ENCODE data around the gene SPOP. TPM values are rescaled to one million over a fixed set of nuclear protein-coding genes. Genes with fewer than 3 reads are reported as not detected.
A peak's percentile ranks its signal among the peaks of the same experiment; 100 is the strongest.

Gene SPOP
- total RNA-seq, 1 experiment from 2014 or later = 52.3 TPM

DNA sequence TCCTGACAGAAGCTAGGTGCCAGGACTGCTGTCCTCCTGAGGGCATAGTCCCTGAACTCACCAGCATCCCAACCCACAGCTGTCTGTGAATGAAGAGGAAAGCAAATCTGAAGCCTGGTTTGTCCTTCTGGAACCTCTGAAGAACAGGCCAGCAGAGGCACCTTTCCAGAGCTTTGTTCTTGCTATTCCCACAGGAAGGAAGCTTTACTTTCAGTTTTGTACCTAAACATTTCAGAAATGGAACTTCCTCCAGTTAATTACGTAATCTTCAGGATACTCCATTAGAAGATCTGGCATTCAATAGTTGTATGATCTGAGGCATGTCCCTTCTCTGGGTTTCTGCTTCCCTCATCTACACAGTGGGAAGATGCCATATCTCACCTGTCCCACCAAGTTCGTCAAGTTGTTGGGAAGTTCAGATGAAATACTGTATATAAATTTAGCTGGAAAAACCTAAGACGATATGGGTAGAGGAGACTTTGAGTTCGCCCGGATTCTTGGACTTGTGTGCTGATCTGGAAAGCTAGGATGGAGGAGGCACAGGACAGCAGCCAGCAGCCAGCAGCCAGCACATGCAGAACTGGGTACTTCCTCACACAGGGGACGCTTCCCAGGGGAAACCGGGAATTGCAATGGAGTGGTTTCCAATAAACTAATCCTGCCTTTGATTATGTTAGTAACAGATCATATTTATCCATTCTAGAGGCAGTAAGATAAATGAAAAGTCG is 79.8 kb downstream of the SPOP start:
- Mint-ChIP-seq H3K36me3 (ENCODE audit: insufficient read depth, unreplicated experiment) (peaks cover 71% of the 10 kb centered on the region), H3K27ac (ENCODE audit: low read depth, unreplicated experiment) (peak overlapping the region; percentile 39), H3K9me3 (ENCODE audit: unreplicated experiment) (no peaks in the 10 kb centered on the region), H3K4me1 (ENCODE audit: insufficient read depth, unreplicated experiment) (no peaks in the 10 kb centered on the region), H3K4me3 (ENCODE audit: unreplicated experiment) (no peak overlapping the region), H3K27me3 (ENCODE audit: insufficient read depth, unreplicated experiment) (no peaks in the 10 kb centered on the region)
- CTCF ChIA-PET = interaction anchor here (0.6 to 1.6 kb wide), 6 partner anchors 11 to 115 kb away, joined by 3 to 7 read pairs (median 3); no protein-coding TSS in a partner anchor
- no TSS peak for BruUV-seq (replicated peaks)
- POLR2A ChIA-PET = interaction anchor here (0.6 to 1.5 kb wide), 3 partner anchors 8 to 36 kb away, joined by 3 to 4 read pairs (median 3); no protein-coding TSS in a partner anchor
- intact Hi-C loops (cut with micrococcal nuclease) = no loop called here
- no peak for DNase-seq (ENCODE audit: unreplicated experiment)
- TF ChIP-seq, protein P1, sequence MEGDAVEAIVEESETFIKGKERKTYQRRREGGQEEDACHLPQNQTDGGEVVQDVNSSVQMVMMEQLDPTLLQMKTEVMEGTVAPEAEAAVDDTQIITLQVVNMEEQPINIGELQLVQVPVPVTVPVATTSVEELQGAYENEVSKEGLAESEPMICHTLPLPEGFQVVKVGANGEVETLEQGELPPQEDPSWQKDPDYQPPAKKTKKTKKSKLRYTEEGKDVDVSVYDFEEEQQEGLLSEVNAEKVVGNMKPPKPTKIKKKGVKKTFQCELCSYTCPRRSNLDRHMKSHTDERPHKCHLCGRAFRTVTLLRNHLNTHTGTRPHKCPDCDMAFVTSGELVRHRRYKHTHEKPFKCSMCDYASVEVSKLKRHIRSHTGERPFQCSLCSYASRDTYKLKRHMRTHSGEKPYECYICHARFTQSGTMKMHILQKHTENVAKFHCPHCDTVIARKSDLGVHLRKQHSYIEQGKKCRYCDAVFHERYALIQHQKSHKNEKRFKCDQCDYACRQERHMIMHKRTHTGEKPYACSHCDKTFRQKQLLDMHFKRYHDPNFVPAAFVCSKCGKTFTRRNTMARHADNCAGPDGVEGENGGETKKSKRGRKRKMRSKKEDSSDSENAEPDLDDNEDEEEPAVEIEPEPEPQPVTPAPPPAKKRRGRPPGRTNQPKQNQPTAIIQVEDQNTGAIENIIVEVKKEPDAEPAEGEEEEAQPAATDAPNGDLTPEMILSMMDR (IDR thresholded peaks at IDR 0.05; ENCODE audit: unreplicated experiment) = no peak

DNA sequence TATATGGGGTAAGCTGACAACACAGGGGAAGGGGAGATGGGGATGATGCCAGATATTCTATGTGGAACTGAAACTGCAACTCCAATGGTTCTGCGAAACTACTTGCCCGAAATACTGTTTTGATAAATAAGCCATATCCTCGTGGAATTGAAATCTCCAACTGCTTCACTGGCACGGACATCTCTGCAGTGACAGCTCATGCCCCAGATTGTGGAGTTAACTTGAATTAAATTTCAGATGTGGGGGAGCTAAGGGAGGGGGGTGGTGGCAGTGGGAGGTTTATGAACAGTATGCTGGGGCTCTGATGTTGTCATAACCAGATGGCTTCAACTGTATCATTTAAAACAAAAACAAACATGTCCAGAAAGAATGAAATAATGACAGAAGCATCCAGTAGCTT is 80.5 kb downstream of the SPOP start:
- H3K36me3 Mint-ChIP-seq (ENCODE audit: insufficient read depth, unreplicated experiment) = peaks cover 65% of the 10 kb centered on the region
- H3K27me3 Mint-ChIP-seq (ENCODE audit: insufficient read depth, unreplicated experiment) = no peaks in the 10 kb centered on the region

DNA sequence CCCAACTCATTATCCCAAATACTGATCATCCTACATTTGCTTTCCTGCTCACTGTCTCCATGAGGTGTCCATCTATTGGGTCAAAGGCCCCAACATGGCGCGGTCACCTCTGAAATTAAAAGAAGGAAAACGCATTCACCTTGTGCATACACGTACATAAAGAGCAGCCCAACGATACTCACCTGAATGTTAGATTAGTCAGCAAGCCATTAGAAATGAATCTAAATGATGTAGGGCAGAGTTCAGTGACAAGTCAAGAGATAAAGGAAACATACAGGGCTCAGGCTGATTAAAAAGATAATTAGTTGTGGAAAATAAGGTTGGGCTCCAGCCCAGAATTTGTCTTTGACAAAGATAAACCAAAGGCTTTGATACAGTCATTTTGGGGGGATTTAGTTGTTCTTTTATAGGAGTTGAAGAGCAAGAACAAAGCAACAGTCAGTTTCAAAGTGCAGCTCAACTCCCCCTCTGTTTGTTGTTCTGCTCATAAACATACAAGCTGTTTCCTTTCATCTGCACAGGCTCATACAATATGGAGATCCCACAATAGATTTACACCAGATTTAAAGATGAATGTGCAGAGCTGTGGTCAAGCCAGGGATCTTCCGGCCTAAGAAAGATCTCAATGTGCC is 81.2 kb downstream of the SPOP start:
- no TSS peak for BruUV-seq (replicated peaks)
- Mint-ChIP-seq H3K27ac (ENCODE audit: low read depth, unreplicated experiment) (no peak overlapping the region), H3K4me1 (ENCODE audit: insufficient read depth, unreplicated experiment) (no peaks in the 10 kb centered on the region), H3K9me3 (ENCODE audit: unreplicated experiment) (no peaks in the 10 kb centered on the region), H3K4me3 (ENCODE audit: unreplicated experiment) (no peak overlapping the region), H3K27me3 (ENCODE audit: insufficient read depth, unreplicated experiment) (no peaks in the 10 kb centered on the region), H3K36me3 (ENCODE audit: insufficient read depth, unreplicated experiment) (peaks cover 58% of the 10 kb centered on the region)
- ChIA-PET POLR2A (interaction anchor here (0.6 to 1.5 kb wide), 4 partner anchors 16 to 922 kb away, joined by 3 to 4 read pairs (median 3); no protein-coding TSS in a partner anchor), CTCF (interaction anchor here (0.6 to 1.4 kb wide), 6 partner anchors 20 to 661 kb away, joined by 3 to 7 read pairs (median 3); no protein-coding TSS in a partner anchor)
- intact Hi-C loops (cut with micrococcal nuclease) = no loop called here
- TF ChIP-seq, protein P1 (IDR thresholded peaks at IDR 0.05; ENCODE audit: unreplicated experiment) = no peak
- no peak for DNase-seq (ENCODE audit: unreplicated experiment)

More for the DNA sequence above, 80.5 kb downstream of the SPOP start:
- BruUV-seq (replicated peaks) = no TSS peak
- intact Hi-C loops (cut with micrococcal nuclease) = no loop called here
- ChIA-PET POLR2A (interaction anchor here (0.6 to 1.5 kb wide), 5 partner anchors 9 to 922 kb away, joined by 3 to 4 read pairs (median 3); no protein-coding TSS in a partner anchor), CTCF (interaction anchor here (0.6 to 1.6 kb wide), 5 partner anchors 21 to 42 kb away, joined by 3 to 7 read pairs (median 3); no protein-coding TSS in a partner anchor)
- no peak for DNase-seq (ENCODE audit: unreplicated experiment)
- Mint-ChIP-seq H3K9me3 (ENCODE audit: unreplicated experiment) (no peaks in the 10 kb centered on the region), H3K4me3 (ENCODE audit: unreplicated experiment) (no peak overlapping the region), H3K4me1 (ENCODE audit: insufficient read depth, unreplicated experiment) (no peaks in the 10 kb centered on the region), H3K27ac (ENCODE audit: low read depth, unreplicated experiment) (peak overlapping the region; percentile 39)
- TF ChIP-seq, protein P1 (IDR thresholded peaks at IDR 0.05; ENCODE audit: unreplicated experiment) = no peak

DNA sequence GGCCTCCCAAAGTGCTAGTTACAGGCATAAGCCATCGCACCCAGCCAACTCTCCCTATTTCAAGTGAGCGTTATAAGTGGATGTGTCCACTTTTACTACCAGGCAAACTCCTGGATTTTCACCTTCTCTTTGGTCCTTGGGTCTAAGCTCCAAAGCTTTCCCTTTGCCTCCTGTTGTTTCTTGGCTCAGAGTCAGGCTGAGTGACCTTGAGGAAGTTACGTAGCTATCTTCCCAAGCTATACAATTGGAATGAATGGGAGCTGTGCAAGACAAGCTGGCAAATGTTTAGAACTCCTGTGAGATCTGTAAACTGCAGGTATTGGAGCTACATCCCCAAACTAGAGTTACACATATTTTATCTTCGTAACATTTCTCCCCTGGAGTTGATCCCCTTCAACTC is 81.9 kb downstream of the SPOP start:
- TF ChIP-seq, protein P1 (IDR thresholded peaks at IDR 0.05; ENCODE audit: unreplicated experiment) = no peak
- Mint-ChIP-seq H3K27me3 (ENCODE audit: insufficient read depth, unreplicated experiment) (no peaks in the 10 kb centered on the region), H3K4me1 (ENCODE audit: insufficient read depth, unreplicated experiment) (no peaks in the 10 kb centered on the region), H3K27ac (ENCODE audit: low read depth, unreplicated experiment) (no peak overlapping the region), H3K4me3 (ENCODE audit: unreplicated experiment) (no peak overlapping the region), H3K36me3 (ENCODE audit: insufficient read depth, unreplicated experiment) (peaks cover 55% of the 10 kb centered on the region), H3K9me3 (ENCODE audit: unreplicated experiment) (no peaks in the 10 kb centered on the region)
- no TSS peak for BruUV-seq (replicated peaks)
- intact Hi-C loops (cut with micrococcal nuclease) = no loop called here
- ChIA-PET POLR2A (no interaction called here), CTCF (no interaction called here)
- DNase-seq (ENCODE audit: unreplicated experiment) = no peak
